Measurements from ENCODE around the gene RIPK4. TPM values are rescaled to one million over a fixed set of nuclear protein-coding genes. Genes with fewer than 3 reads are reported as not detected.

Gene RIPK4
- total and polyA plus RNA-seq, 2 of the 13 experiments (the other 11 are each of a cell fraction or from before 2014, with no cell fraction given), result 3.1 to 4.9 TPM

- H3K4me1 ChIP-seq (ENCODE audit: insufficient read depth, low read length), result peaks cover 82% of the 10 kb centered on the region
- no peaks in the 10 kb centered on the region for H3K79me2 ChIP-seq (ENCODE audit: insufficient read depth, low read length)
- H3K9me3 ChIP-seq (ENCODE audit: low read length), result no peaks in the 10 kb centered on the region
- FAIRE-seq, result peak; percentile 8
- peak overlapping the region; percentile 63 for H3K27ac ChIP-seq (ENCODE audit: extremely low read length, insufficient read depth, low read length)
- H2AFZ ChIP-seq (ENCODE audit: low read length), result no peak overlapping the region
- ATAC-seq, result peak; percentile 34
- H3K9ac ChIP-seq (ENCODE audit: insufficient read depth, low read depth, low read length), result peak overlapping the region; percentile 83
- peak overlapping the region; percentile 35 to 73 (median 41) for H3K4me3 ChIP-seq (replicated peaks in 1 of 3; ENCODE audit: insufficient read depth in 1 of 3, low read depth in 2 of 3, low read length in 3 of 3)
- BruUV-seq (replicated peaks), result TSS peak; percentile 48
- intact Hi-C loops (cut with micrococcal nuclease; ENCODE audit: unreplicated experiment), result loop anchor here (2.0 kb wide), 2 partner anchors 35 to 55 kb away; no protein-coding TSS in a partner anchor
- no peaks in the 10 kb centered on the region for H3K27me3 ChIP-seq (ENCODE audit: control insufficient read depth in 1 of 2, insufficient read depth in 2 of 2, low read length in 2 of 2)
- in situ Hi-C loops (cut with HindIII; ENCODE audit: extremely low pct_ligation_motif_present, low pct_unique_long_range_greater_than_20kb), result no loop called here
- POLR2A ChIA-PET, result interaction anchor here (1.2 to 4.5 kb wide), 5 partner anchors 14 to 53 kb away, joined by 4 to 106 read pairs (median 31); partner anchors contain the start of gene RIPK4
- H4K20me1 ChIP-seq (ENCODE audit: insufficient read depth, low read length), result no peaks in the 10 kb centered on the region
- 0% methylated on average over 10 of the region's 22 CpGs for WGBS (ENCODE audit: low lambda C conversion rate)
- H3K4me2 ChIP-seq (ENCODE audit: low read depth, low read length), result peak overlapping the region; percentile 98
- no peaks in the 10 kb centered on the region for H3K36me3 ChIP-seq (replicated peaks in 1 of 2; ENCODE audit: control insufficient read depth in 1 of 2, insufficient read depth in 2 of 2, low read length in 2 of 2)
- DNase-seq (ENCODE audit: low spot score), result peak; percentile 42
- CTCF ChIA-PET (ENCODE audit: low intra/inter-chr PET ratio, low total read pairs), result no interaction called here
- TF ChIP-seq TBX2 (CRISPR knock-in tag; IDR thresholded peaks at IDR 0.05; ENCODE audit: borderline replicate concordance) (peak; percentile 17; the same call in 1 of the 2 replicates), FOXO4 (CRISPR knock-in tag; conservative IDR thresholded peaks at IDR 0.05) (no peak), ZZZ3 (CRISPR knock-in tag; IDR thresholded peaks at IDR 0.05; ENCODE audit: borderline replicate concordance) (no peak), SAP130 (CRISPR knock-in tag; IDR thresholded peaks at IDR 0.05; ENCODE audit: low read depth) (peak; percentile 16; the same call in 1 of the 2 replicates), SRSF1 (optimal IDR thresholded peaks at IDR 0.05; ENCODE audit: low read depth, low read length) (peak; percentile 53), SOX6 (IDR thresholded peaks at IDR 0.05) (no peak), SOX6 (CRISPR knock-in tag; IDR thresholded peaks at IDR 0.05) (0 out of 2 replicates have a peak, but pooled peaks have one; percentile 12), RBFOX2 (IDR thresholded peaks at IDR 0.05; ENCODE audit: low read depth, low read length) (peak; percentile 62), MEF2D (CRISPR knock-in tag; IDR thresholded peaks at IDR 0.05) (0 out of 2 replicates have a peak, but pooled peaks have one; percentile 10), ZBTB42 (CRISPR knock-in tag; IDR thresholded peaks at IDR 0.05) (0 out of 2 replicates have a peak, but pooled peaks have one; percentile 30), ZNF724P (CRISPR knock-in tag; IDR thresholded peaks at IDR 0.05; ENCODE audit: borderline replicate concordance) (0 out of 2 replicates have a peak, but pooled peaks have one; percentile 36), AGO2 (optimal IDR thresholded peaks at IDR 0.05; ENCODE audit: low read depth, low read length) (peak; percentile 45), ZNF263 (CRISPR knock-in tag; IDR thresholded peaks at IDR 0.05) (peak; percentile 65), IRF9 (CRISPR knock-in tag; IDR thresholded peaks at IDR 0.05; ENCODE audit: borderline replicate concordance) (0 out of 2 replicates have a peak, but pooled peaks have one; percentile 50), ZNF800 (CRISPR knock-in tag; IDR thresholded peaks at IDR 0.05) (no peak), ZNF563 (CRISPR knock-in tag; IDR thresholded peaks at IDR 0.05) (0 out of 2 replicates have a peak, but pooled peaks have one; percentile 40), ZNF280B (CRISPR knock-in tag; IDR thresholded peaks at IDR 0.05; ENCODE audit: borderline replicate concordance) (peak; percentile 43; the same call in 1 of the 2 replicates)
Observed at GRCh38 chr21:41713495-41714281, 53.2 kb downstream of the RIPK4 start.
